ENCODE data around the gene ANKFN1. TPM values are rescaled to one million over a fixed set of nuclear protein-coding genes. Genes with fewer than 3 reads are reported as not detected.

The ANKFN1 gene
- total RNA-seq, 1 experiment from 2014 or later = not detected

- DNase-seq (ENCODE audit: low read depth, low spot score) (no peak), ATAC-seq (no peak)
- Histone ChIP-seq H3K4me3 (ENCODE audit: low read depth in 2 of 2, low read length in 2 of 2) (no peak overlapping the region), H3K36me3 (ENCODE audit: control insufficient read depth, insufficient read depth, low read length) (no peaks in the 10 kb centered on the region), H3K4me1 (ENCODE audit: control insufficient read depth, insufficient read depth, low read length) (no peaks in the 10 kb centered on the region), H3K27me3 (ENCODE audit: control insufficient read depth, insufficient read depth, low read length) (no peaks in the 10 kb centered on the region; the same call in 1 of the 2 replicates), H3K9me3 (ENCODE audit: control insufficient read depth, insufficient read depth, low read depth, low read length) (no peaks in the 10 kb centered on the region), H3K27ac (ENCODE audit: low read length) (no peak overlapping the region)
- ChIA-PET CTCF (no interaction called here), POLR2A (no interaction called here)
- intact Hi-C loops (cut with micrococcal nuclease; ENCODE audit: unreplicated experiment) (no loop called here), in situ Hi-C loops (cut with HindIII; ENCODE audit: low pct_unique_long_range_greater_than_20kb, low sequenced_read_pairs) (no loop called here)
- no peak for TF ChIP-seq CTCF (IDR thresholded peaks at IDR 0.05)
- no TSS peak for BruUV-seq (replicated peaks)
Observed at GRCh38 chr17:56297184-56297583, 143.9 kb downstream of the ANKFN1 start.

GRCh38 chr17:56298846-56299245 is 145.6 kb downstream of the ANKFN1 start:
- ChIA-PET CTCF (no interaction called here), POLR2A (no interaction called here)
- Histone ChIP-seq H3K36me3 (ENCODE audit: control insufficient read depth, insufficient read depth, low read length) (no peaks in the 10 kb centered on the region), H3K27ac (ENCODE audit: low read length) (no peak overlapping the region), H3K27me3 (ENCODE audit: control insufficient read depth, insufficient read depth, low read length) (no peaks in the 10 kb centered on the region; the same call in 1 of the 2 replicates), H3K4me3 (ENCODE audit: low read depth in 2 of 2, low read length in 2 of 2) (no peak overlapping the region), H3K4me1 (ENCODE audit: control insufficient read depth, insufficient read depth, low read length) (no peaks in the 10 kb centered on the region), H3K9me3 (ENCODE audit: control insufficient read depth, insufficient read depth, low read depth, low read length) (no peaks in the 10 kb centered on the region)
- BruUV-seq (replicated peaks) = no TSS peak
- ATAC-seq (no peak), DNase-seq (ENCODE audit: low read depth, low spot score) (no peak)
- in situ Hi-C loops (cut with HindIII; ENCODE audit: low pct_unique_long_range_greater_than_20kb, low sequenced_read_pairs) (no loop called here), intact Hi-C loops (cut with micrococcal nuclease; ENCODE audit: unreplicated experiment) (no loop called here)
- no peak for TF ChIP-seq POLR2AphosphoS5 (IDR thresholded peaks at IDR 0.05; ENCODE audit: low read depth, low read length)
- no peak for TF ChIP-seq SIN3A (IDR thresholded peaks at IDR 0.05; ENCODE audit: borderline replicate concordance, insufficient read depth, low read depth, low read length)
- TF ChIP-seq CTCF (IDR thresholded peaks at IDR 0.05) = no peak
- TF ChIP-seq TCF7L2 (IDR thresholded peaks at IDR 0.05; ENCODE audit: low read depth, low read length) = no peak
- TF ChIP-seq REST (IDR thresholded peaks at IDR 0.05; ENCODE audit: insufficient read depth in 1 of 2, low read depth in 2 of 2, low read length in 1 of 2) = no peak

- in situ Hi-C loops (cut with HindIII; ENCODE audit: low pct_unique_long_range_greater_than_20kb, low sequenced_read_pairs) (no loop called here), intact Hi-C loops (cut with micrococcal nuclease; ENCODE audit: unreplicated experiment) (no loop called here)
- BruUV-seq (replicated peaks) = no TSS peak
Observed at GRCh38 chr17:56300144-56300543, 146.9 kb downstream of the ANKFN1 start.

More at GRCh38 chr17:56300144-56300543, 146.9 kb downstream of the ANKFN1 start:
- H3K9me3 ChIP-seq (ENCODE audit: control insufficient read depth, insufficient read depth, low read depth, low read length) = no peaks in the 10 kb centered on the region
- H3K27me3 ChIP-seq (ENCODE audit: control insufficient read depth, insufficient read depth, low read length) = no peaks in the 10 kb centered on the region; the same call in 1 of the 2 replicates
- H3K4me3 ChIP-seq (ENCODE audit: low read depth in 2 of 2, low read length in 2 of 2) = no peak overlapping the region
- no peak overlapping the region for H3K27ac ChIP-seq (ENCODE audit: low read length)
- ATAC-seq = no peak
- no peaks in the 10 kb centered on the region for H3K36me3 ChIP-seq (ENCODE audit: control insufficient read depth, insufficient read depth, low read length)
- no peak for TF ChIP-seq SIN3A (IDR thresholded peaks at IDR 0.05; ENCODE audit: borderline replicate concordance, insufficient read depth, low read depth, low read length)
- TF ChIP-seq CTCF (IDR thresholded peaks at IDR 0.05) = peak; percentile 10; the same call in 1 of the 2 replicates
- no peaks in the 10 kb centered on the region for H3K4me1 ChIP-seq (ENCODE audit: control insufficient read depth, insufficient read depth, low read length)
- no peak for DNase-seq (ENCODE audit: low read depth, low spot score)
- POLR2A ChIA-PET = no interaction called here
- CTCF ChIA-PET = no interaction called here
